ENCODE data around the gene MUC20. TPM values are rescaled to one million over a fixed set of nuclear protein-coding genes. Genes with fewer than 3 reads are reported as not detected.

The MUC20 gene
- total and polyA plus RNA-seq, 2 experiments from 2014 or later, result 0.29 TPM; not detected in 1

DNA sequence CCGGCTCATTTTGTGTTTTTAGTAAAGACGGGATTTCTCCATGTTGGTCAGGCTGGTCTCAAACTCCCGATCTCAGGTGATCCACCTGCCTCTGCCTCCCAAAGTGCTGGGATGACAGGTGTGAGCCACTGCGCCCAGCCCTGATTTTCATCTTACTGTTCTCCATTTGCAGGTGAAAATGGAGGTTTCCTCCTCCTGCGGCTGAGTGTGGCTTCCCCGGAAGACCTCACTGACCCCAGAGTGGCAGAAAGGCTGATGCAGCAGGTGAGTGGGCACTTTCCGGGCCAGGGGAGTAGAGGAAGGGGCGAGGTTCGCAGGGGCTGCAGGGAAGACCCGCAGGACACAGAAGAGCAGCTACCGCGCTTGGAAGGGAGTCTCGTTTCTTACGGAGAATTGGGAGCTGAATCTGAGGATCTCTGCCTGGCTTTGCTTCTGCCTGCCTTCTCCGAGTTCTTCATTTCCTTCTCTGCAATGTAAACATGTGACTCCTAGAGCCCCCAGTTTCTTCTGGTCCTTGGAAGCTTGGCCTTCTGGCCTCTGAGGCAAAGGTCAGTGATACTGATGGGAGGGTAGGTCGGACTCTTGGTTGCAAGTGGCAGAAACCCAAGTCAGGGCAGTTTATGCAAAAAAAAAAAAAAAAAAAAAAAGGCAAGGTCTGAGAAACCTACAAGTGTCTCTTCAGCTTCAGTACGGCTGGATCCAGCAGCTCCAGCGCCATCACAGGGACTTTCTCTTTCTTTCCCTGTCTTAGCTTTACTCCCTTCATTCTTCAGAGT is 8.9 kb downstream of the MUC20 start:
- no peak overlapping the region for H3K4me3 Mint-ChIP-seq
- H2AFZ ChIP-seq, result no peak overlapping the region
- H3K9me2 ChIP-seq (ENCODE audit: insufficient read depth), result no peaks in the 10 kb centered on the region
- H3K27me3 ChIP-seq (ENCODE audit: insufficient read depth), result no peaks in the 10 kb centered on the region
- no peaks in the 10 kb centered on the region for H3K9me3 Mint-ChIP-seq
- no peak overlapping the region for H3K27ac ChIP-seq (ENCODE audit: low read depth)
- no peaks in the 10 kb centered on the region for H3K36me3 ChIP-seq (ENCODE audit: insufficient read depth)
- no peak for TF ChIP-seq EZH2phosphoT487 (IDR thresholded peaks at IDR 0.05; ENCODE audit: unreplicated experiment)
- H3F3A ChIP-seq (replicated peaks; ENCODE audit: low read depth), result no peaks in the 10 kb centered on the region
- no peak overlapping the region for H3K27ac Mint-ChIP-seq
- no peaks in the 10 kb centered on the region for H3K4me1 Mint-ChIP-seq
- H3K4me1 ChIP-seq (ENCODE audit: insufficient read depth), result no peaks in the 10 kb centered on the region
- no peak for ATAC-seq
- H3K27me3 Mint-ChIP-seq (ENCODE audit: insufficient read depth, low read depth, poor library complexity), result peaks cover 6% of the 10 kb centered on the region
- H3K79me2 ChIP-seq (replicated peaks; ENCODE audit: insufficient read depth), result no peaks in the 10 kb centered on the region
- no peak overlapping the region for H3K4me3 ChIP-seq
- H3K36me3 Mint-ChIP-seq (ENCODE audit: low read depth), result no peaks in the 10 kb centered on the region
- no peaks in the 10 kb centered on the region for H4K20me1 ChIP-seq (replicated peaks; ENCODE audit: insufficient read depth)
- H3K4me2 ChIP-seq, result no peak overlapping the region
- no peak for DNase-seq (ENCODE audit: low spot score)

DNA sequence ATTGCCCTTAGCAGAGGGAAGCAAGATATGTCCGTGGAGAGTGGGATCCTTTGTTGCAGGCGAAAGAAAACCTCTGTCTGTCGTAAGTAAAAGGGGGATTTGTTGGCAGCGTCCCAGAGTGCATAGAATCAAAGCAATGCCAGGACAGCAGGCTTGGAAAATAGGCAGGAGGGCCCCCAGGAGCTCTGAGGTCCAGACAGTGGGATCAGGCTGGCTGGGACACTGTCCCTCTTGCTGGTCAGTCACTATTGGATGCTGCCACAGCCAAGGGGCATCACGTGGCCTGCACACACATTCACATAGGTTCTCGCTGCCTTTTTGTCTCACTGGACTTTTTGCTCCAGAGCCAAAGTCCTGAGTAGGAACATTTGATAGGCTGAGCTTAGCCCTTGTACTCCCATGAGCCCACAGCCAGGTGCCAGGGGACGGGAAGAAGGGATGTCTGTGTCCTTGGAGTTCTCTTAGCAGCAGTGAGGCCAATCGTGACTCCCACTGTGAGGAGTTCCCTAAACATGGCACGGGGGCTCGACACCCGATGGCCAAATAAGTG is 10.7 kb downstream of the MUC20 start:
- H3K79me2 ChIP-seq (replicated peaks; ENCODE audit: insufficient read depth), result no peaks in the 10 kb centered on the region
- H3K36me3 ChIP-seq (ENCODE audit: insufficient read depth), result no peaks in the 10 kb centered on the region
- DNase-seq (ENCODE audit: low spot score) (no peak), ATAC-seq (no peak)
- H3K27me3 ChIP-seq (ENCODE audit: insufficient read depth), result no peaks in the 10 kb centered on the region
- H3K27ac ChIP-seq (ENCODE audit: low read depth), result no peak overlapping the region
- Mint-ChIP-seq H3K27me3 (ENCODE audit: insufficient read depth, low read depth, poor library complexity) (peaks cover 12% of the 10 kb centered on the region), H3K4me1 (no peaks in the 10 kb centered on the region), H3K9me3 (no peaks in the 10 kb centered on the region), H3K36me3 (ENCODE audit: low read depth) (no peaks in the 10 kb centered on the region), H3K27ac (no peak overlapping the region), H3K4me3 (no peak overlapping the region)
- H3F3A ChIP-seq (replicated peaks; ENCODE audit: low read depth), result no peaks in the 10 kb centered on the region
- no peak overlapping the region for H3K4me3 ChIP-seq
- H3K4me1 ChIP-seq (ENCODE audit: insufficient read depth), result no peaks in the 10 kb centered on the region
- no peaks in the 10 kb centered on the region for H3K9me2 ChIP-seq (ENCODE audit: insufficient read depth)
- no peaks in the 10 kb centered on the region for H4K20me1 ChIP-seq (replicated peaks; ENCODE audit: insufficient read depth)
- no peak overlapping the region for H3K4me2 ChIP-seq
- H2AFZ ChIP-seq, result no peak overlapping the region
- TF ChIP-seq, protein P1, sequence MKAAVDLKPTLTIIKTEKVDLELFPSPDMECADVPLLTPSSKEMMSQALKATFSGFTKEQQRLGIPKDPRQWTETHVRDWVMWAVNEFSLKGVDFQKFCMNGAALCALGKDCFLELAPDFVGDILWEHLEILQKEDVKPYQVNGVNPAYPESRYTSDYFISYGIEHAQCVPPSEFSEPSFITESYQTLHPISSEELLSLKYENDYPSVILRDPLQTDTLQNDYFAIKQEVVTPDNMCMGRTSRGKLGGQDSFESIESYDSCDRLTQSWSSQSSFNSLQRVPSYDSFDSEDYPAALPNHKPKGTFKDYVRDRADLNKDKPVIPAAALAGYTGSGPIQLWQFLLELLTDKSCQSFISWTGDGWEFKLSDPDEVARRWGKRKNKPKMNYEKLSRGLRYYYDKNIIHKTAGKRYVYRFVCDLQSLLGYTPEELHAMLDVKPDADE (IDR thresholded peaks at IDR 0.05), result no peak
- TF ChIP-seq EZH2 (IDR thresholded peaks at IDR 0.05; ENCODE audit: low read depth, unreplicated experiment), result no peak
- no peak for TF ChIP-seq STAT1 (IDR thresholded peaks at IDR 0.05; ENCODE audit: unreplicated experiment)
- no peak for TF ChIP-seq JUNB (IDR thresholded peaks at IDR 0.05; ENCODE audit: unreplicated experiment)
- TF ChIP-seq POLR2AphosphoS5 (IDR thresholded peaks at IDR 0.05; ENCODE audit: low read depth), result no peak
- TF ChIP-seq CREB1 (CRISPR knock-in tag; IDR thresholded peaks at IDR 0.05; ENCODE audit: low read depth), result no peak
- no peak for TF ChIP-seq NANOG (IDR thresholded peaks at IDR 0.05; ENCODE audit: borderline replicate concordance)
- no peak for TF ChIP-seq ZNF114 (CRISPR knock-in tag; IDR thresholded peaks at IDR 0.05)
- TF ChIP-seq, protein P2, sequence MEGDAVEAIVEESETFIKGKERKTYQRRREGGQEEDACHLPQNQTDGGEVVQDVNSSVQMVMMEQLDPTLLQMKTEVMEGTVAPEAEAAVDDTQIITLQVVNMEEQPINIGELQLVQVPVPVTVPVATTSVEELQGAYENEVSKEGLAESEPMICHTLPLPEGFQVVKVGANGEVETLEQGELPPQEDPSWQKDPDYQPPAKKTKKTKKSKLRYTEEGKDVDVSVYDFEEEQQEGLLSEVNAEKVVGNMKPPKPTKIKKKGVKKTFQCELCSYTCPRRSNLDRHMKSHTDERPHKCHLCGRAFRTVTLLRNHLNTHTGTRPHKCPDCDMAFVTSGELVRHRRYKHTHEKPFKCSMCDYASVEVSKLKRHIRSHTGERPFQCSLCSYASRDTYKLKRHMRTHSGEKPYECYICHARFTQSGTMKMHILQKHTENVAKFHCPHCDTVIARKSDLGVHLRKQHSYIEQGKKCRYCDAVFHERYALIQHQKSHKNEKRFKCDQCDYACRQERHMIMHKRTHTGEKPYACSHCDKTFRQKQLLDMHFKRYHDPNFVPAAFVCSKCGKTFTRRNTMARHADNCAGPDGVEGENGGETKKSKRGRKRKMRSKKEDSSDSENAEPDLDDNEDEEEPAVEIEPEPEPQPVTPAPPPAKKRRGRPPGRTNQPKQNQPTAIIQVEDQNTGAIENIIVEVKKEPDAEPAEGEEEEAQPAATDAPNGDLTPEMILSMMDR (conservative IDR thresholded peaks at IDR 0.05; ENCODE audit: low read depth in 2 of 2), result no peak
- TF ChIP-seq, protein P3, sequence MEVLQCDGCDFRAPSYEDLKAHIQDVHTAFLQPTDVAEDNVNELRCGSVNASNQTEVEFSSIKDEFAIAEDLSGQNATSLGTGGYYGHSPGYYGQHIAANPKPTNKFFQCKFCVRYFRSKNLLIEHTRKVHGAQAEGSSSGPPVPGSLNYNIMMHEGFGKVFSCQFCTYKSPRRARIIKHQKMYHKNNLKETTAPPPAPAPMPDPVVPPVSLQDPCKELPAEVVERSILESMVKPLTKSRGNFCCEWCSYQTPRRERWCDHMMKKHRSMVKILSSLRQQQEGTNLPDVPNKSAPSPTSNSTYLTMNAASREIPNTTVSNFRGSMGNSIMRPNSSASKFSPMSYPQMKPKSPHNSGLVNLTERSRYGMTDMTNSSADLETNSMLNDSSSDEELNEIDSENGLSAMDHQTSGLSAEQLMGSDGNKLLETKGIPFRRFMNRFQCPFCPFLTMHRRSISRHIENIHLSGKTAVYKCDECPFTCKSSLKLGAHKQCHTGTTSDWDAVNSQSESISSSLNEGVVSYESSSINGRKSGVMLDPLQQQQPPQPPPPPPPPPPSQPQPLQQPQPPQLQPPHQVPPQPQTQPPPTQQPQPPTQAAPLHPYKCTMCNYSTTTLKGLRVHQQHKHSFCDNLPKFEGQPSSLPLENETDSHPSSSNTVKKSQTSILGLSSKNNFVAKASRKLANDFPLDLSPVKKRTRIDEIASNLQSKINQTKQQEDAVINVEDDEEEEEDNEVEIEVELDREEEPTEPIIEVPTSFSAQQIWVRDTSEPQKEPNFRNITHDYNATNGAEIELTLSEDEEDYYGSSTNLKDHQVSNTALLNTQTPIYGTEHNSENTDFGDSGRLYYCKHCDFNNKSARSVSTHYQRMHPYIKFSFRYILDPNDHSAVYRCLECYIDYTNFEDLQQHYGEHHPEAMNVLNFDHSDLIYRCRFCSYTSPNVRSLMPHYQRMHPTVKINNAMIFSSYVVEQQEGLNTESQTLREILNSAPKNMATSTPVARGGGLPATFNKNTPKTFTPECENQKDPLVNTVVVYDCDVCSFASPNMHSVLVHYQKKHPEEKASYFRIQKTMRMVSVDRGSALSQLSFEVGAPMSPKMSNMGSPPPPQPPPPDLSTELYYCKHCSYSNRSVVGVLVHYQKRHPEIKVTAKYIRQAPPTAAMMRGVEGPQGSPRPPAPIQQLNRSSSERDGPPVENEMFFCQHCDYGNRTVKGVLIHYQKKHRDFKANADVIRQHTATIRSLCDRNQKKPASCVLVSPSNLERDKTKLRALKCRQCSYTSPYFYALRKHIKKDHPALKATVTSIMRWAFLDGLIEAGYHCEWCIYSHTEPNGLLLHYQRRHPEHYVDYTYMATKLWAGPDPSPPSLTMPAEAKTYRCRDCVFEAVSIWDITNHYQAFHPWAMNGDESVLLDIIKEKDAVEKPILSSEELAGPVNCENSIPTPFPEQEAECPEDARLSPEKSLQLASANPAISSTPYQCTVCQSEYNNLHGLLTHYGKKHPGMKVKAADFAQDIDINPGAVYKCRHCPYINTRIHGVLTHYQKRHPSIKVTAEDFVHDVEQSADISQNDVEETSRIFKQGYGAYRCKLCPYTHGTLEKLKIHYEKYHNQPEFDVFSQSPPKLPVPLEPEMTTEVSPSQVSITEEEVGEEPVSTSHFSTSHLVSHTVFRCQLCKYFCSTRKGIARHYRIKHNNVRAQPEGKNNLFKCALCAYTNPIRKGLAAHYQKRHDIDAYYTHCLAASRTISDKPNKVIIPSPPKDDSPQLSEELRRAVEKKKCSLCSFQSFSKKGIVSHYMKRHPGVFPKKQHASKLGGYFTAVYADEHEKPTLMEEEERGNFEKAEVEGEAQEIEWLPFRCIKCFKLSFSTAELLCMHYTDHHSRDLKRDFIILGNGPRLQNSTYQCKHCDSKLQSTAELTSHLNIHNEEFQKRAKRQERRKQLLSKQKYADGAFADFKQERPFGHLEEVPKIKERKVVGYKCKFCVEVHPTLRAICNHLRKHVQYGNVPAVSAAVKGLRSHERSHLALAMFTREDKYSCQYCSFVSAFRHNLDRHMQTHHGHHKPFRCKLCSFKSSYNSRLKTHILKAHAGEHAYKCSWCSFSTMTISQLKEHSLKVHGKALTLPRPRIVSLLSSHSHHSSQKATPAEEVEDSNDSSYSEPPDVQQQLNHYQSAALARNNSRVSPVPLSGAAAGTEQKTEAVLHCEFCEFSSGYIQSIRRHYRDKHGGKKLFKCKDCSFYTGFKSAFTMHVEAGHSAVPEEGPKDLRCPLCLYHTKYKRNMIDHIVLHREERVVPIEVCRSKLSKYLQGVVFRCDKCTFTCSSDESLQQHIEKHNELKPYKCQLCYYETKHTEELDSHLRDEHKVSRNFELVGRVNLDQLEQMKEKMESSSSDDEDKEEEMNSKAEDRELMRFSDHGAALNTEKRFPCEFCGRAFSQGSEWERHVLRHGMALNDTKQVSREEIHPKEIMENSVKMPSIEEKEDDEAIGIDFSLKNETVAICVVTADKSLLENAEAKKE (CRISPR knock-in tag; IDR thresholded peaks at IDR 0.05), result no peak
